Ectodermal cell (in vitro differentiated cells): ENCODE data around the gene RBBP8NL.

Experiments
- H3K27ac ChIP-seq: 2 replicates; pipeline ENCODE4 v1.7.0; 2013; ENCODE audit warnings: mild to moderate bottlenecking, low read depth, low read length; ENCODE audit not compliant: insufficient read depth, poor library complexity, severe bottlenecking
- H3K27me3 ChIP-seq: 2 replicates; pipeline ENCODE4 v1.7.0; 2013; ENCODE audit warnings: mild to moderate bottlenecking, low read length; ENCODE audit not compliant: insufficient read depth, control insufficient read depth, poor library complexity, severe bottlenecking
- H3K36me3 ChIP-seq: one replicate; pipeline ENCODE4 v1.7.0; 2013; ENCODE audit warnings: low read length; ENCODE audit not compliant: control insufficient read depth, insufficient read depth
- H3K4me1 ChIP-seq: one replicate; pipeline ENCODE4 v1.7.0; 2013; ENCODE audit warnings: low read length; ENCODE audit not compliant: control insufficient read depth, insufficient read depth
- H3K4me3 ChIP-seq: 2 replicates; pipeline ENCODE4 v1.7.0; 2013; ENCODE audit warnings: low read depth, low read length, control low read depth; ENCODE audit not compliant: insufficient read depth
- H3K9me3 ChIP-seq: 2 replicates; pipeline ENCODE4 v1.7.0; 2013; ENCODE audit warnings: mild to moderate bottlenecking, low read length, moderate library complexity; ENCODE audit not compliant: control insufficient read depth
- WGBS, 2 experiments: methylation state at CpG; one replicate each; pipeline ENCODE4 v1.1.7; 2013; ENCODE audit warnings: missing lambda C conversion rate in 2 of 2; 5-methylcytosine and 5-hydroxymethylcytosine counted together

RBBP8NL gene

GRCh38 chr20:62367136-62367632, 60.2 kb downstream of the RBBP8NL start, which contains the start of gene LAMA5:
Gene LAMA5 (minus strand): TSS chr20:62367312. CDS start chr20:62367245, 67 bp downstream.
- peak within 1 kb of the TSS; percentile 89 for H3K4me3 ChIP-seq
- H3K27ac ChIP-seq = peak within 1 kb of the TSS; percentile 50
- H3K36me3 ChIP-seq = no peaks in the 10 kb centered on the region
- H3K27me3 ChIP-seq = peaks cover 10% of the 10 kb centered on the region
- no peaks in the 10 kb centered on the region for H3K9me3 ChIP-seq
- WGBS, 2 experiments = 0% methylated on average over 55 to 63 of the region's 70 CpGs
- H3K4me1 ChIP-seq = peaks cover 67% of the 10 kb centered on the region

- H3K27ac ChIP-seq = peak overlapping the region; percentile 50
- 0% methylated on average over 72 of the region's 72 CpGs for WGBS, 2 experiments
These were observed 60.8 kb downstream of the RBBP8NL start for GRCh38 chr20:62366370-62367135.

GRCh38 chr20:62365814-62366369, 61.4 kb downstream of the RBBP8NL start:
- peak overlapping the region; percentile 50 for H3K27ac ChIP-seq
- peaks cover 80% of the 10 kb centered on the region for H3K4me1 ChIP-seq
- WGBS, 2 experiments = 5 to 8% methylated on average over 10 of the region's 10 CpGs
- H3K36me3 ChIP-seq = no peaks in the 10 kb centered on the region
- H3K4me3 ChIP-seq = peak overlapping the region; percentile 89
- H3K9me3 ChIP-seq = no peaks in the 10 kb centered on the region
- peaks cover 10% of the 10 kb centered on the region for H3K27me3 ChIP-seq

More at GRCh38 chr20:62366370-62367135, 60.8 kb downstream of the RBBP8NL start:
- Histone ChIP-seq H3K36me3 (no peaks in the 10 kb centered on the region), H3K27me3 (peaks cover 10% of the 10 kb centered on the region), H3K4me3 (peak overlapping the region; percentile 89), H3K4me1 (peaks cover 74% of the 10 kb centered on the region), H3K9me3 (no peaks in the 10 kb centered on the region)

- Histone ChIP-seq H3K36me3 (no peaks in the 10 kb centered on the region), H3K4me1 (peaks cover 76% of the 10 kb centered on the region), H3K9me3 (no peaks in the 10 kb centered on the region), H3K27ac (no peak overlapping the region), H3K27me3 (peaks cover 10% of the 10 kb centered on the region), H3K4me3 (peak overlapping the region; percentile 89)
- WGBS, 2 experiments = 88% methylated on average over 27 of the region's 27 CpGs
These were observed 62.2 kb downstream of the RBBP8NL start for GRCh38 chr20:62364911-62365736.

- Histone ChIP-seq H3K4me1 (peaks cover 74% of the 10 kb centered on the region), H3K36me3 (no peaks in the 10 kb centered on the region), H3K9me3 (no peaks in the 10 kb centered on the region), H3K27me3 (peaks cover 10% of the 10 kb centered on the region), H3K4me3 (no peak overlapping the region), H3K27ac (no peak overlapping the region)
- 82 to 83% methylated on average over 22 of the region's 22 CpGs for WGBS, 2 experiments
These were observed 63.2 kb downstream of the RBBP8NL start for GRCh38 chr20:62363920-62364851.

- no peak overlapping the region for H3K4me3 ChIP-seq
- no peaks in the 10 kb centered on the region for H3K36me3 ChIP-seq
- peak overlapping the region; percentile 26 for H3K27ac ChIP-seq
- H3K9me3 ChIP-seq = no peaks in the 10 kb centered on the region
- 58 to 61% methylated on average over 20 of the region's 20 CpGs for WGBS, 2 experiments
- peaks cover 78% of the 10 kb centered on the region for H3K4me1 ChIP-seq
- peaks cover 8% of the 10 kb centered on the region for H3K27me3 ChIP-seq
These were observed 64.1 kb downstream of the RBBP8NL start for GRCh38 chr20:62362991-62363919.

GRCh38 chr20:62362590-62362940, 64.8 kb downstream of the RBBP8NL start:
- Histone ChIP-seq H3K4me1 (peaks cover 74% of the 10 kb centered on the region), H3K27me3 (peaks cover 2% of the 10 kb centered on the region), H3K36me3 (no peaks in the 10 kb centered on the region), H3K9me3 (no peaks in the 10 kb centered on the region), H3K4me3 (no peak overlapping the region), H3K27ac (no peak overlapping the region)
- WGBS, 2 experiments = 91 to 92% methylated on average over 13 of the region's 13 CpGs

GRCh38 chr20:62361799-62362589, 65.3 kb downstream of the RBBP8NL start:
- H3K27ac ChIP-seq = no peak overlapping the region
- peaks cover 74% of the 10 kb centered on the region for H3K4me1 ChIP-seq
- no peaks in the 10 kb centered on the region for H3K9me3 ChIP-seq
- 75 to 76% methylated on average over 34 of the region's 34 CpGs for WGBS, 2 experiments
- no peaks in the 10 kb centered on the region for H3K27me3 ChIP-seq
- H3K36me3 ChIP-seq = no peaks in the 10 kb centered on the region
- H3K4me3 ChIP-seq = no peak overlapping the region
